HG03342 (cell line): ENCODE results near the gene HGFAC.

Source experiments
- ATAC-seq: cut with Tn5 transposase; IDR thresholded peaks from one replicate; pipeline ENCODE4 v1.9.1; 2021; ENCODE audit warnings: mild to moderate bottlenecking, moderate library complexity; ENCODE audit not compliant: unreplicated experiment

HGFAC gene

GRCh38 chr4:3441501-3442459 lies at the start of gene HGFAC:
TSS of gene HGFAC (plus strand) at chr4:3441968. CDS start at chr4:3442002, 34 bp downstream.
- no peak for ATAC-seq

- ATAC-seq = no peak
Measured at GRCh38 chr4:3392321-3392720, 49.4 kb upstream of the HGFAC start.

DNA sequence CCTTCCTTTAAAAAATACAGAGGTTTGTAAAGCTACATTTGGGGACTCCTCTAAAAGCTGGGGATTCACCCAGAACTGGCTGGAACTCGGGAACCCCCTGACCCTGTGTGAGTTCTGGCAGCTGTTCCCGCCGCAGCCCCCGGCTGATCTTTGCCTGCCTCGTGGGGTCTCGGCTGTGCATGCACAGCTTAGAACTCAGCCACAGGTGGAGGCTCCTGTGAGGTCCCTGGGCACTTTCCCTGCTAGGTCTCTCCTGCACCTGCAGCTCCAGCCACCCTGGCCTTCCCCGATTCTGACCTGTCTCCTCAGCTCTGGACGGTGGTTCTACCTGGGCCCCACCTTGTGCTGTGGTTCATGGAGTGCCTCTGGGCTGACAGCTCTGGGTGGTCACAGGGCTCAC lies 48.6 kb upstream of the HGFAC start:
- ATAC-seq = no peak

DNA sequence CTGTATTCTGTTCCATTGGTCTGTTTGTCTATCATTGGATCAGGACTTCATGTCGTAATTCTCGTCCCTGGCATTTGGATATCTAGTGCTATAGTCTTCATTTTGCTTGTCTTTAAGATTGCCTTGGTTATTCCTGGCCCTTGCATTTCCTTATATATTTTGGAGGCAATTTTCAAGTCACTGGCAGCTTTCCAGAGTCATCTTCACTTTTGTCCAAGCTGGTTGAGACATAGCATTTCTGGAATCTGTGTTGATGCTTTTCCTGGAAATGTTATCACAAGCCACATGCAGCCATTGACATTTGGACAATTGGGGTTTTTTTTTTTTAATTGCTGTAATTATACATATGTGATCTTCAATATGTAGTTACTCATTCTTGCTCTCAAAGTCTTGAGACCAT lies 45.2 kb upstream of the HGFAC start:
- ATAC-seq = no peak

DNA sequence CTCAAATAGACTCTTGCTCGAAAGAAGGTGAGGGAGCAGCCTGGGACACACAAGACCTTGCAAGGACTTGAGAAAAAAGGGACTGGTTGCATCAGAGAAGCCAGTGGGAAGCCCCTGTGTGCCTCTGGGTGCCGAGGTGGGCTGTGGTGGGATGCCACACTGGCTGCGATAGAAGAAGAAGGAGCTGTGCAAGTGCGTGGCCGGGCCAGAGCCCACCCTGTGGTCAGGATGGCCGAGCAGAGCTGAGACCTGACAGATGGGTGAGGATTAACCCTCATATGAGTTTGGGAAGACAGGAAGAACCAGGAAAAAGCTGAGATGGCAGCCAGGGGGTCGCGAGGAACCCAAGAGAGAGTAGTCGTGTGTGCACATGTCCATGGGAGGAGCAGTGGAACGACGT lies 44.6 kb upstream of the HGFAC start:
- no peak for ATAC-seq

DNA sequence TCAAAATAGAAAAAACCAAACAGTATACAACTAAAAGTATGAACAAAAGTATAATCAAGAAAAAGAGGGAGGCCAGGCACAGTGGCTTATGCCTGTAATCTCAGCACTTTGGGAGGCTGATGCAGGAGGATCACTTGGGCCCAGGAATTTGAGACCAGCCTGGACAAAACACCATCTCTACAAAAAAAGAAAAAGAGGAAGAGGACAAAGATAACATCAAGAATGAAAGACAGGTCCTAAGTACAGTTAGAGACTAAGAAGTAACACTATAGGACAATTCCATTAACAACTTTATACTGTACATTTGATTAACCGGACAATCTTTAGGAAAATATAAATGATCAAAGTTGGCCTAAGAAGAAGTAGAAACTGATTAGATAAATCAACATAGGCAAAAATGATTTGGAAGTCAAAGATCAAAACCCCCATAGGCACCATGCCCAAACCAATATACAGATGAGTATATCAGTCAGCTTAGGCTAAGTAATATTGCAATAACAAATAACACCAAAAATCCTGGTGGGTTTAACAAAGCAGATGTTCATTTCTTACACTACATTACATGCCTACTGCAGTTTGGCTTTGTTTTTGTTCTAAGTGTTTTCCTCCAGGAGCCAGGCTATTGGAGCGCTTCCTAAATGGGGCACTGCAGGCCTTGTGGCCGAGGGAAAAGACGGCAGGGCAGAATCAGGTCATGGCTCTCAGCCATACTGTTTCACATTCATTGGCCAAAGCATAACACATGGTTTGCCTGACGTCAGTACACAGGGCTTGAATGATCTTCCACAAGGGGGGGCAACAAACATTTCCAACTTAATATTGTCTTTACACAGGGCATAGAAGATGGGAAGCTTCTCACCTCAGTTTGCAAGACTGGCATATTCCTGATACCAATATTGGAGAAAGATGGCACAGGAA lies 42.2 kb upstream of the HGFAC start:
- ATAC-seq = no peak

- ATAC-seq = no peak
Measured at GRCh38 chr4:3401436-3402171, 40.2 kb upstream of the HGFAC start.

DNA sequence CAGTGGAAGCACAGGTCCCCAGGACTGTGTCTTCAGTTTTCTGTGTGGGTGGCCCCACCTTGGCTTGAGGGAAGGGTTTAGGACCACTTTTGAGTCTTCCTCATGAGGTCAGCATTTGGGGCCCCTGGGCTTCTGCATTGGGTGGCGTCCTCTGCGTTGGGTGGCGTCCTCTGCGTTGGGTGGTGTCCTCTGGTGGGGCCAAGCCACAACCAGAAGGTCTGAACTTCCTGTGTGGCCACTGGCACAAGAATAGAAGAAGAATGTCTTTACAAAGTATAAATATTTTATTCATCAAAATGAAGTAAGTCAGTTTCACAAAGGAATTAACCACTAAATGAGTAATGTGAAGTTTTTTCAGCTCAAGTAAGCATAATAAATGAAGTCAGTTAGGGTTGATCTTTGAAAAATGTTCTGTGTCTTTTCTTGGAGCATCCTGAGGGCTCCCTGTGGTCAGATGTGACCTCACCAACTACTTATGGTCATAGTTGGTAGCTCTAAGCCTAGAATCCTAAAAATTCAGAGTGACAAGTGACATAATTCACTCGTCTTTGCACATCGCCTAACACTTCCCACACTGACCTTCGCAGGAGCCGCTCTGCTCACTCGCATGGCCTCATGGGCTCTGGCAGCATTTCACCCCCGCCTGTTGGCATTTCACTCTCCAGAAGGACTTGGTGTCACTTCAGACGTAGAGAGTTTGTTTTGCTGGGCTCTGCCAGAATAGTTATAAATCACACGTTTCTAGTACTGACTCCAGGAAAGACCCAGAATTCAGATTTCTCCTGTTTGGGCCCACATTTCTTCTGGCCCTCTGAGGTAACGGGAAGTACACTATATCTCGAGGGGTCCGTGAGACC lies 39.0 kb upstream of the HGFAC start:
- ATAC-seq = no peak

DNA sequence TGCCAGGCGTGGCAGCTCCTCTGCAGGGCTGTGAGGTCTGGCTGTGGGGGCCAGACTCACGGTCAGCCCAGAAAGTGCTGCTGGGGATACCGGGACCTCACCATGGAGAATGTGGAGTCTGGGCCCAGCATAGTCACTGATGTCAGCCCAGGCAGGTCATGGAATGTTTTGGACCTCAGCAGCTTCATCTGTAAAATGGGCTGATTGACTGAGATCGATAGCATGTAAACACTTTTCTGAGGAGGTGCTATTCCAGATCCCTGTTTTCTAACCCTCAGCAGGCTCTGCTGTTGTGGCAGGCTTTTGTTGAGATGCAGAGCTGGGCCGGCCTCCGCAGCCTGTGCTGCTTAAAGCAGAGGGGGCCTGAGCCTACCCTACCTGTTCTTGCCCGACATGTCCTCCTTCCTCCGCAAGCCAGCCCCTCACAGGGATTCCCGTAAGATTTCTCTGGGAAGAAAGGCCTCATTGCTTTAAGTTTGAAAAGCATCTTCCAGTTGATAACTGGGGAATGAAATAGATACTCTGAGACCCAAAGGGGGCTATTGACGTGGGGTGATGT lies 38.3 kb upstream of the HGFAC start:
- ATAC-seq = no peak

DNA sequence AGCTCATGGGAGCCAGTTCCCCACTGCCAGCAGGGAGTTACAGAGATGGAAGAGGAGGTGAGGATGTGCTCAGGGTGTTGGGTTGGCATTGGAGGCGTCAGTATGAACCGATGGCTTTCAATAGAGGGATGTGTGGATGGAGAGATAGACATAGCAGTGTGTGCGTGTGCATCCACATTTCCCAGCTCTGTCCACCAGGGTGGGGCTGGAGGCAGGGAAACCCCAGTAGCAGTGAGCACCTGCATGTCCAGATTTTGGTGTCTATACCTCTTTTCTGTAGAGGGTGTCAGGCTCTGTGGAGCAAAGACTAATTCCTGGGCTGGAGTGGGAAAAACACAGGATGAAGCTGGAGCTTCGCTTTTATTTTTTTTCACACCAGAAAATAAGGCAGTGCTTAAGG lies 37.2 kb upstream of the HGFAC start:
- ATAC-seq = no peak

GRCh38 chr4:3405176-3405575 lies 36.6 kb upstream of the HGFAC start:
- no peak for ATAC-seq

DNA sequence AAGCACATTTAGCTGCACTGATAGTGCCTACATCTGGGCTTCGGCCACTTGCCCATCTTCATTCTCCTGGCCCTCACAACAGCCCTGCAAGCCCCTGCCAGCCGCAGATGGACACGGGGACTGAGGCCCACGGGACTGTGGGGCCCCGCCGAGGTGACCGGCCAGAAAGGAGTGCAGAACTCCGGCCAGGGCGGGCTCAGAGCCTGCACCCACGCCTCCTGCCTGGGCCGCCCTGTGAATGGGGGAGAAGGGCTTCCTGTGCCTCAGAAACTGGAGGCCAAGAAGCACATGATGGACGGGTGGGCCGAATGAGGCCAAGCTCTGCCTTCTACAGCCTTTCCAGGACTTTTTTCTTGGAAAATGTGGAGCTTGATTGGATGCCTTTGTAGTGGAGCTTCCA lies 35.7 kb upstream of the HGFAC start:
- no peak for ATAC-seq

DNA sequence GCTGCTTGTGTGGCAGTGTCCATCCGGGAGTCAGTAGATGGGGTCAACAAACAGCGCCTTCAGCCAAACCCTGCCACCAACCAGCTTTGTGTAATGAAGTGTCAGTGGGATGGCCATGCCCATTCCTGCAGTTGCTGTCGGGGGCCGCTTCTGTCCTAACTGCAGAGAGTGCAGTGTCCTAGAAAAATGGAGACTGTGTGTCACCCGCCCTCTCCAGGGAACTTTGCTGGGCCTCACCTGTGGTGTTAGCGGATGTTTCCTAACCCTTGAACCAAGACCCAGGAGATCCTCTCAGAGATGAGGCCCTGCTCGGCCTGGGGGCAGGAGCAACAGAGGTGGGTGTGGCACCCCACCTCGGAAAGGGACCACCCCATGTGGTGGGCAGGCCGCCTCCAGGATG lies 35.3 kb upstream of the HGFAC start:
- no peak for ATAC-seq

GRCh38 chr4:3407171-3407771 lies 34.5 kb upstream of the HGFAC start:
- ATAC-seq = no peak

GRCh38 chr4:3407930-3408792 lies 33.6 kb upstream of the HGFAC start:
- ATAC-seq = no peak

DNA sequence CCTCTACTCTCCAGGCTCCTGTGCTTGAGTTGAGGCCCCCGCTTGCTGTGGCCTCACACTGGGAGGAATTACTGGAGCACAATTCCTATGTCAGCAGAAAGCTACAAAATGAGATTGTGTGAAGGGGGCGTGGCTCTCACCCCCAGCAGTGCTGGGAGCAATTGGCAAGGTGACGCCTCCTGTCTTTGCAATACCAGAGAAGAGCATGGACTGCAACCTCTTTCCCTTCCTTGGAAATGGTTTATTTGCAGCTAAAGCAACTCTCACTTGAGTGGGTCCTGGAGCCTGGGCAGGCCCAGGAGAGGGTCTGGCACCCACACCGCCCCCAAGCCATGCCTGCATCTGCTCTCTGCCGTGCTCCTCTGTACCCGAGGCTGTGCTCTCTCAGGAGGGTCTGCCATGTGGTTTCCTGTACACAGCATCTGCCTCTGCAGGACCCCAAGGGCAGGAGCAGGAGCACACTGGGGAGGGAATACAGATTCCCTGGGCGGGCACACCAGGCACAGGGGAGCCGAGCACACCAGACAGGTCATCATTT lies 32.9 kb upstream of the HGFAC start:
- ATAC-seq = no peak

DNA sequence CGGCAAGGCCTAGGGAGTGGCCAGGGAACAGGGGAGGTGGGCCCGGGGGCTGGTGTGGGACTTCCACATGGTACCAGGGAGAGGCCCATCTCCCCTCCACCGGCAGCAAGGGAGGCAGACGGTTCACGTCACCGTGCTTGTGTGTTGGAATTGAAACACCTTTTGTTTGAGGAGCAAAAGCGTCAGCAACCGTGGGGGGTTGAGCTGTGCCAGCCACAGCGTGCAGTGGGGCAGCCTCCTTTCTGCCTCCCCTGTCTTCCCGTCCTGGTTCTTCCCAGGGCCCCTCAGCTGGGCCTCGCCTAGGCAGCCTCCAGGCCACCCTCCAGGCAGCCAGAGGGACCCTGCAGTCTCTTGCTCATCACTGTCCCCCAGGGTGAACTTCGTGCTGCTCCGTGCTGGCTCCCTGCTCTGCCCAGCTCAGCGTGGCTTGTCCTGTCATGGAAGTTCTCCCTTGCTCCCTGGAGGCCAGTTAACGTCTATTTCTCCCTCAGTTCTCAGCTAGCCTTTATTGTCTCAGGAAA lies 32.1 kb upstream of the HGFAC start:
- ATAC-seq = no peak
